Cortex of kidney (tissue), 1 donor: ENCODE measurements around the gene LRRK1.

ENCODE experiments used
- DNase-seq: peaks from one replicate; lab custom pipeline; 2025; lab: John Stamatoyannopoulos, UW

Gene LRRK1, protein sequence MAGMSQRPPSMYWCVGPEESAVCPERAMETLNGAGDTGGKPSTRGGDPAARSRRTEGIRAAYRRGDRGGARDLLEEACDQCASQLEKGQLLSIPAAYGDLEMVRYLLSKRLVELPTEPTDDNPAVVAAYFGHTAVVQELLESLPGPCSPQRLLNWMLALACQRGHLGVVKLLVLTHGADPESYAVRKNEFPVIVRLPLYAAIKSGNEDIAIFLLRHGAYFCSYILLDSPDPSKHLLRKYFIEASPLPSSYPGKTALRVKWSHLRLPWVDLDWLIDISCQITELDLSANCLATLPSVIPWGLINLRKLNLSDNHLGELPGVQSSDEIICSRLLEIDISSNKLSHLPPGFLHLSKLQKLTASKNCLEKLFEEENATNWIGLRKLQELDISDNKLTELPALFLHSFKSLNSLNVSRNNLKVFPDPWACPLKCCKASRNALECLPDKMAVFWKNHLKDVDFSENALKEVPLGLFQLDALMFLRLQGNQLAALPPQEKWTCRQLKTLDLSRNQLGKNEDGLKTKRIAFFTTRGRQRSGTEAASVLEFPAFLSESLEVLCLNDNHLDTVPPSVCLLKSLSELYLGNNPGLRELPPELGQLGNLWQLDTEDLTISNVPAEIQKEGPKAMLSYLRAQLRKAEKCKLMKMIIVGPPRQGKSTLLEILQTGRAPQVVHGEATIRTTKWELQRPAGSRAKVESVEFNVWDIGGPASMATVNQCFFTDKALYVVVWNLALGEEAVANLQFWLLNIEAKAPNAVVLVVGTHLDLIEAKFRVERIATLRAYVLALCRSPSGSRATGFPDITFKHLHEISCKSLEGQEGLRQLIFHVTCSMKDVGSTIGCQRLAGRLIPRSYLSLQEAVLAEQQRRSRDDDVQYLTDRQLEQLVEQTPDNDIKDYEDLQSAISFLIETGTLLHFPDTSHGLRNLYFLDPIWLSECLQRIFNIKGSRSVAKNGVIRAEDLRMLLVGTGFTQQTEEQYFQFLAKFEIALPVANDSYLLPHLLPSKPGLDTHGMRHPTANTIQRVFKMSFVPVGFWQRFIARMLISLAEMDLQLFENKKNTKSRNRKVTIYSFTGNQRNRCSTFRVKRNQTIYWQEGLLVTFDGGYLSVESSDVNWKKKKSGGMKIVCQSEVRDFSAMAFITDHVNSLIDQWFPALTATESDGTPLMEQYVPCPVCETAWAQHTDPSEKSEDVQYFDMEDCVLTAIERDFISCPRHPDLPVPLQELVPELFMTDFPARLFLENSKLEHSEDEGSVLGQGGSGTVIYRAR (N-terminal part only)

DNA sequence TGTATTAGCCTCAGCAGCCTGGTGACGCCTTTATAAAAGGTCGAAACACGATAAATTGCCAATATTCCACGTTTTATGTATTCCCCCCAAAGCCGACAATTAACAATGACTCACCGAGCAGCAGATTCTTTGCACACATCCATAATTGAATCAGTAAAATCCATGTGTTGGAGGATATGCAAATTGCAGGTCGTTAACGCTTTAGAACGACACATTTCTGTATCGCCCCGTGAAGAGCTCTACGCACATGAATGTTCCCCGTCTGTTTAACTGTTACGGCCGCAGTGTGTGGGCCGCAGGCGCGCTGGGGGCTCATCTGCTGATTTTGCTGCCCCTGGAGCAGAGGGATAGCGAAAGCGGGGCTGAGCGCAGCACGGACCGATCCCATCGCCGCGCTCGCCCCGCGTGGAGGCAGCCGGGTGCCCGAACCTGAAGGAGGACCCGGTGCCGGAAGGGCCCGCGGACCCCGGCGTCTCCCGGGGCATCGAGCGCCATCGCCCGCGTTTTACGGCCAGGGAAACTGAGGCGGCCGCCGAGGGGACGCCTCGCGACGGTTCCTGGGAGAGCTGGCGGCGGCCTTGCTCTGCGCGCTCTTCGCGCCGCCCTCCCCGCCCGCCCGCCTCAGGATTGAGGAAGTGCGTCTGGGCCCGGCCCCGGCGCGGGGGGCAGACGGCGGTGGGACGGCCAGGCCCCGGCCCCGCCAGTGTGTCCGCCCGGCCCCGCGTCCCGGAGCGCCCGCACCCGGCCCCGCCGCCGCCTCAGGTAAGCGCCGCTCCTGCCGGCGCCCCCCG, at the start of gene LRRK1:
Gene LRRK1, plus strand, starts transcription at position 668 of the 791 bp plus-strand sequence. CDS start 5,276 bp downstream, outside the sequence.
- DNase-seq = no peak

DNA sequence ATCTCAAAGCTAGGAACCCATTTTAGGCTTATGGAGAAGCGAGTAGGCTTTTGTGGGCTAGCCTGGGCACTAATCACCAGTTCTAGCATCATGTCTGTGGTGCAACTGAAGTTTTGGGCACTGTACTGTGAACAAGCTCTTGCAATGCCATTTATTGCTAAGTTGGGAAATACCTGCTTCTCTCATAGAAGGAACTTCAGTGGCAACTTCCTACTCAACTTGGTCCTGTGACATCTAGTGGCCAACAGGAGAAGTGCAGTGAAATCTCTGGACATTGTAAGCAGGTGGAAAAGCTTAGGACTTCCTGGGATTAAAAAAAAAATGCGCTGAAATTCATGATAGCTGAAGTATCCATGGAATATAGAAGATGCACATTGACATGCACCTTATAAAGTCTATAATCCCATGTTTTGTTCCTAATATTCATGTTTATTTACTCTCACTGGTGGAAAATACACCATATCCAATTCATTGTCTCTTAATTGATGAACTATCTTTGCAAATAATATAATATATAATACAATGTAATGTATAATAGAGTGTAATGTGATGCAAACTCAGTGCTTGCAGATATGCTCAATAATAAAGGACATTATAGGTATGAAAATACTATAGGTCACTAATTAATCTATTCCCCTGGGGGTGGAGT, 46.0 kb upstream of the LRRK1 start:
- no peak for DNase-seq

DNA sequence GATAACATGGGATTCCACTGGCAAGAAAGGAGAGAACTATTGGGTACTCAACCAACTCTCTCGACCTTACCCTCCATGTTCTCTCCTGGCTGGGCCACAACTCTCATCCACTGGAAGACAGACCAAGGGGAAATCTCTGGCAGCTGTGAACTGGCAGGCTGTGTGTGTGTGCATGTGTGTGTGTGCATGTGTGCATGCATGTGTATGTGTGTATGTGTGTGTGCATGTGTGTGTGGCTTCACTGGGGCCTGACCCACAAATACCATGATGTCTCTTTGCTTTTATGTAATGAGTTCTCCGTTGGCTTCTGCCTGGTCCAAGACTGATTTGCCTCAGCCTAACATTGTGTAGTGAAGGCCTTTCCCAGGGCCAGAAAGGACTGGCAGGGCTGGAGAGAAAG, 43.7 kb upstream of the LRRK1 start:
- no peak for DNase-seq

DNA sequence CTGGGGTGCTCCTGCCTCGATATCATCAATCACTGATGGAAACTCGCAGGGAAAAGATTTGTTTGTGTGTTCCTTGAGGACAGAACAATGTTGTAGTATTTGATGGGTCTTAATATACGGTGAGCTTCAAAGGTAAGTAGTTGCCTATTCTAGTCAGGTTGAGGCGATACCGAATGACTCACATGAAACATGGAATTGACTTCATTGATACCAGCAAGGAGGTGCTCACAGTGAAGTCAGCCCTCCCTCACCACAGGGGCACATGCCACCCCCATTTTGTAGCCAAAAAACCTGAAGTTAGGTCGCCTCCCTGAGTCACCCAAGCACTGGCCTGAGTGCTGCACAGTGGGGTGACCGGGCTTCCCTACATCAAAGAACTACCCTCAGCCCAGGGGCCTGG, 43.2 kb upstream of the LRRK1 start:
- no peak for DNase-seq

DNA sequence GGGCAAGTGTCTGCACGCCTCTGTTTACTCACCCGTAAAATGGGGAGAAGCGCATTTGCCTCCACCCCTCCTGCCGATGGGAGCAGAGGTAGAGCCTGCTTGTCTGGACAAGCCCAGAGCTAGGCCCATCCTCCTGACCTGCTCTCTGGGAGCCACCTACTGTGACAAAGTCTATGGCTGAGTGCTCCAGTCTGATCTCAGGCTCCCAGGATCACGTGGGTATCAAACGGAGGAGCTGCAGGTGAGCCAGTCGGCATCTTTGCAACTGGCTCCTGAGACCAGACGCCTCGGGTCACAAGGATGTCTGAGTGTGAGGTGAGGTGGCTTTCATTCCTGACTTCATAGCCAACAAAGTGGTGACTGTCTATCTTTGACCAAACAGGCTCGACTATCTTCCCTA, 41.6 kb upstream of the LRRK1 start:
- no peak for DNase-seq

DNA sequence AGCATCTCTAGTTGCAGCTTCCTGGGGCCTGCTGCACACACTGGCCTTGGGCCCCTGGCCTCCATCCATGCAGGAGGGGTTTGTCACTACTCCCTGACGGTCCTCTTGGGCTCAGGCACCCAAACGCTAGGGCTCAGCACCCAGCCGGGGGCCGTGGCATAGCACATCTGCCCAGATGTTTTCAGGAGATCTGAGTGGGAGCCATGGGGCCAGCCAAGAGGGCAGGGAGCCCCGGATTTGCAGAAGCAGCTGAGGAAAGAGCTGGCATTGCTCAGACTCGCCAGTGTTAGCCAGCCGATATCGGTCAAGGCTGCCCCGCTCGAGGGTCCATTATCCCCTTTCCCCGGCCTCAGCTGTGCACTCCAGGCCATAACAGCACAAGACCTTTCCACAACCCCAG, 41.0 kb upstream of the LRRK1 start:
- no peak for DNase-seq

DNA sequence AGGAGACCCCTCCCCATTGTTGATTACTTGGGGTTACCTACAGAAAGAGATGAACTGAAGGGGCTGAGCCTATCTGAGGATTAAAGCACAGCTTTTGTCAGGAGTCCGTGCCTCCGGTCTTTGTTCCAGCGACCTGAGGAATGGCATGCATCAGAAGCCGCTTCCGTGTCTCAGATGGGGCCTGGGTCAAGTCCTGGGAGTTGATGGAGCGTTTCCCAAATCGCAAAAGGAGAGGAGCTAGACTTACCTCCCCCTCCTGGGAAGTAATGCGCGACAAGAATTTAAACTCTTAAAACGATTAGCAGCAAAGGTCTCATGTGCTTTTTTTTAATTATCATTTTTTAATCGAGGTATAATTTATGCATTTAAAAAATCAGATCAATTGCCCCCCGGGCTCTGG, 40.5 kb upstream of the LRRK1 start:
- DNase-seq = no peak

DNA sequence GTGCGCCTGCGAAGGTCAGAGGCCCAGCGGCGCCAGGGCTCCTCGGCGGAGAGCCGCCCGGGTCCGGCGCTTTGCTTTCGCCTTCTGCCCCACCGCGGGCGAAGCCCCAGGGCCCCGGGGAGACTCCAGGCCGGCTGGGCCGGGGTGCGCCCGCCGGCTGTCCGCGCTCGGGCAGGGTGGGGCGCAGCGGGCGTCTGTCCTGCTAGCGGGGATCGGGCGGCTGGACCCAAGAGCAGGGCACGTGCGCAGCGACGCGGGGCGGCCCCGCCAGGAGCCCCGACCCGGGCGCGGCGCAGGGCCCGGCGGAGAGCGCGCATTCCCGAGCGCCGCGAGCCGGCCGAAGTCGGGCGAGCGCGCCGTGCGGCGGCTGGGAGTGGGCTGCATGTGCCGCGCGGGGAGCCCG, 40.1 kb upstream of the LRRK1 start:
- no peak for DNase-seq

DNA sequence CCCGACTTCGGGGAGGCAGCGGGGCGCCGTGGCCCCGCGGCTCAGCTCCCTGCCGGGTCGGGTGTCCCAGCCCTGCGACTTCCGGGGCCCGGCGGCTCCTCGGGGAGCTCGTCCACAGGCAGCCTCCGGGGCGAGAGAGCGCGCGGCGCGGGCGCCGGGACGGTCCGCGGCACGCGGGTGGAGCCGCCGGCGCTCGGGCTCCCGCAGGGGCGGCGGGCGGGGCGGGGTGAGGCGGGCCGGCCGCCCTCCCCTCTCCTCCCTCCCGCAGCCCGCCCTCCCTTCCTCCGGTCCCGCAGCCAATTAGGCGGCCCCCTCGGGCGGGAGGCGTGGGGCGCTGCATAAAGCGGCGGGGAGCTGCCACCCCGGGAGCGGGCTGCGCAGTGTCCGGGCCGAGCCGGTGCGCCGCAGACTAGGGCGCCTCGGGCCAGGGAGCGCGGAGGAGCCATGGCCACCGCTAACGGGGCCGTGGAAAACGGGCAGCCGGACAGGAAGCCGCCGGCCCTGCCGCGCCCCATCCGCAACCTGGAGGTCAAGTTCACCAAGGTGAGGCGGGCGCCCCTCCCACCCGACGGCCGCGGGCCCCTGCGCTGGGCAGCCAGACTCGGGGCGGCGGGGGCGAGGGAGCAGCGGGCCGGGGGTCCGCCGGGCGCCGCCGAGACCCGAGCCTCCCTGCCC, 39.6 kb upstream of the LRRK1 start, which contains the start of gene ALDH1A3:
Gene ALDH1A3, plus strand, starts transcription at position 368 of the 675 bp plus-strand sequence. Its CDS starts 77 bp downstream, at position 445.
- no peak for DNase-seq

DNA sequence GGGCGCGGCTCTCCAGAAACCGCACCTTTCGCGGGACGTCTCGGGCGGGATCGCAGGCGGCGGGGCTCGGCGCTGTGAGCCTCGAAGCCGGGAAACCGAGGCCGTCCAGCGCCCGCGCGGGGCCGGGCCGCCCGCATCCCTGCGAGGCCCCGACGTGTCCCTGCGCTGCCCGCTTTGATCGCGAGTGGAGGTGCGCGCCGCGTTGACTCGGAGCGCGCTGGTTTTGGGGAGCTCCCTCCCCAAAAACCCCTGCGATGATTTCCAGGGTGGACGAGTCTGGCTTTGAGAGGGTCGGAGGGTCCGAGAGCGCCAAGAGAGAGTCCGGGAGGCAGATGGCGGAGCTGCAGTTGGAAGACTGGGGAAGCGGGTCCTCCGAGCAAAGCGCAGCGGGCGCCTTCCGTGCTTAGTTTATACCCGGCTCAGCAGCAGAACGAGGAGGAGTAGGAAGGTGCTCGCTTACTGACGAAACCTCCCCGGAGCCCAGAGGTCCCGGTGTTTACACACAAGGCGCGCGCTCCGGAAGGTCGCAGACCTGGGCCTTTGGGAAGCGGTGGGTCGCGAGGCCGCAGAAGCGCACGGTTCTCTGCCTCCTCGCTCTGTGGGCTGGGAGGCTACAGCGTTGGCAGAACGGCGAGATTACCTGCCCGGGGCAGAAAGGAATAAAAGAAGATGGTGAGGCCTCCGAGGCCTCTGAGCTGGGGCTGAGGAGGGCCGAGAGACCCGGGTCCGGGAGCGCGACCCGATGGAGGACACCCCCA, 38.8 kb upstream of the LRRK1 start:
- DNase-seq = no peak

DNA sequence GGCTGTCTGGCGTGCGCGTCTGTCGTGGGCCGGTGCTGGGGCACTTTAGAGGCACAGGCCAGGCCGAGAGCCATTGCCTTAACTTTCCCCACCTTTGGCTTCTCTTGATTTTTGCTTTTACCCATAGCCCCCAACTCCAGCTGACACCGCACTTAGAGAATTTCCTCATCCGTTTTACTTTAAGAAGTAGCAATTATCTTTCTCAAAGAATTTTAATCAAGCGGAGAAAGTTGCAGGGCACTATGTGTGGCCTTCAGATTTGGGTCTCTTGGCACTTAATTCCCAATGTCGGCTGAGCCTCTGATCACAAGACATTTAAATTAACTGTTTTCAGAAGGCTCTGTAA, 38.3 kb upstream of the LRRK1 start:
- no peak for DNase-seq

DNA sequence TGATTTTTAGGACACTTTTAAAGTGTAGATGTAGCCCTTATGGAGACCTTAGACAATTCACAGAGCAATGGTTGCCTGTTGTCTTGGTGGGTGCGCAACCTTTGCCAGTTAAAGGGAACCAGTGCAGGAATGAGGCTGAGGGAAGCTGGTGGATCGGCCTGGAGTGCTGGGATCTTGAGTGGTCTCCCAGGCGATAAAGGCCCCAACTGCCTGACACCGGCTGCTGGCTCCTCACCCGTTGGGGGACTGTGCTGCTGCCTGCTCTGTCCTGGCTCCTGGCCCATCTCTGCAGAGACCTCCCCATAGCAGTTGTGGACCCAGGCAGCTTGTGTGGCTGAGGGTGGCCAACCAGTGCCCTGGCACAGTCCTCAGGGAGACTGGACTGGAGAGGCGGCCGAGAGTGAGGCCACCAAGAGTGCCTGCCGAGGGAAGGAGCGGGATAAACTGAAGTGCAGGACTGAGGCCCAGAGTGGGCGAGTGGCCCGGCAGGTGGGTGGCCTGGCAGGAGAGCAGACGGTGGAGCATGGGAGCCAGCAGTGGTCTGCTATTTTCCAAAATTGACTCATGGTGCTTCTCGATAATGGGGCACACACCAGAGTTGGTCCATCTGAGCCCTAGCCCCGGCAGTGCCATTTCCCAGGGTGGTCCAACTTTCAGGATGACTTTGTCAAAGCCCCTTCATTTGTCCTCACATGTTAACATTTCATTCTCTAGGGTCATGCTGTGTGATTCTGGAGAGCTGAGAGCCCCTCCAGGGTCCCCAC, 37.4 kb upstream of the LRRK1 start:
- no peak for DNase-seq

DNA sequence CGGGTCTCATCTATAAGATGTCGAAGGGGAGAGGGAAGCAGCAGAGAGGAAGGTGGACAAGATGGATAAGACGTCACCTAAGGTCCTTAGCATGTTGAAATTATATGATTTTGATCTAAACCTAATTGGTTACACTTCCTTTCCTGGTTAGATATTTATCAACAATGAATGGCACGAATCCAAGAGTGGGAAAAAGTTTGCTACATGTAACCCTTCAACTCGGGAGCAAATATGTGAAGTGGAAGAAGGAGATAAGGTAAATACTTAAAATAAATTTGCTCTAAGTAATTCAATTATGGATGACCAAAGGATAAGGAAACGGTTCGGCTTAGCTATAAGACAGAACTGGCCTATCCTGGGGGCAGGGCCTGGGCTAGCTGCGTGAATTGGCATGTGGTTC, 34.0 kb upstream of the LRRK1 start:
- no peak for DNase-seq

DNA sequence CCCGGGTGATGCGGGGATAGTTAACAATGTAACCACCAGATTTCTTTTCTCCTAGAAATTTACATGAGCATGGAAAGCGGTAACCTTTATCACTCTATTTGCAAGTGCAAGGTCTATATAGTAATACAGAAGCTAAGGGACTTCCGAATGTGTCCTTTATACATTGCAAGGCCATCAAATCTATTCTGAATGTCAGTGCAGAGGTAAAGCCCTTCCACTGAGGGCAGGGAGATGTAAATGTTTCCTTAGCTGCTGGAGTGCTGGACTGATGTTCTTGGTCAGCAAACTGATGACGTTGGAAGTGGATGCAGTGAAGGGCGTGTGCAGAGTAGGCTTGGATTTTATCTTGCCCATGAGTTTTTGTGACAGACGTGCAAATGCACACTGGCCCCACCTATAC, 33.3 kb upstream of the LRRK1 start:
- no peak for DNase-seq

DNA sequence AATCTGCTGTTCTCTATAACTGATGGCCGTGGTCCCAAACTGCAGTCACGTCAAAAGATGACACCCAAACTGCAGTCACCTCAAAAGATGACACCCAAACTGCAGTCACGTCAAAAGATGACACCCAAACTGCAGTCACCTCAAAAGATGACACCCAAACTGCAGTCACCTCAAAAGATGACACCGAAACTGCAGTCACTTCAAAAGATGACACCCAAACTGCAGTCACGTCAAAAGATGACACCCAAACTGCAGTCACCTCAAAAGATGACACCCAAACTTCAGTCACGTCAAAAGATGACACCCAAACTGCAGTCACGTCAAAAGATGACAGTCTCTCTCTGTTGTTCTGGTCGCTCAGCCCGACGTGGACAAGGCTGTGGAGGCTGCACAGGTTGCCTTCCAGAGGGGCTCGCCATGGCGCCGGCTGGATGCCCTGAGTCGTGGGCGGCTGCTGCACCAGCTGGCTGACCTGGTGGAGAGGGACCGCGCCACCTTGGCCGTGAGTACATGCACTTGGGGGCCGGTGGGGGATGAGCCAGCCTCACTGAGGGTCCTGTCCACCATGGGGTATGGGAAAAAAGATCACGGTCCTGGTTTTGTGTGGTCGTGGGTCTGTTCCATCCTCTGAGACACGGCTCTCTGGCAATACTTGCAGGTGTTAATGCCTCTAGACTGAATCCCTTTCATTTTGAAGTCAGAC, 31.8 kb upstream of the LRRK1 start:
- no peak for DNase-seq

DNA sequence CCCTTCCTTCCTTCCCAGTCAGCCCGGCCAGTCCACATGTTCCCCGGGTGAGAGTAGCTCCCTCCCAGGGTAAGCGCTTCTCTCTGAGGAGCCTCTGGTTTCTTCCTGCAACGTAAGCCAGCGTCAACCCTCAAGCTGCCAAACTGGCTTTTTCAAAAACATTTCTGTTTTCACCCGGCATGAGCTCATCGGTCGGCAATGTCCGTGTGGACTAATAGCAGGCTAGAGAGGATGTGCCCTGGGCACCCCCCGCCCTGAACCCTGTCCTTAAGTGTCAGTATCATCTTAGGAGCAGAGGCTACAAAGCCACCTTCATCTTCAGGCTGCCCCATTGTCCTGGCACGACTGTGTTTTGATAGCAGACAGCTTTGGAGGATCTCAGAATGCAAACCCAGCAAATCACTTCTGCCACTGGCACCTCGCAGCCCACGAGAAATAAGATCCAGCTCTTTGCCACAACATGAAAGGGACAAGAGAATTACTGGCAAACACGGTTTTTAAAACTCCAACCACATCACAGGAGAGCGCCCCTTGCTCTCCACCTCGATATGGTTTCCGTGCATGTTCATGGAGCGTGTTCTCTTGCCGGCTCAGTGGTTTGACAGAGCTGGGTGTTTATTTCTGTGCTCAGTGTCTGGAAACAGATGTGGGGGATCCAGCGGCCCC, 29.6 kb upstream of the LRRK1 start:
- no peak for DNase-seq

DNA sequence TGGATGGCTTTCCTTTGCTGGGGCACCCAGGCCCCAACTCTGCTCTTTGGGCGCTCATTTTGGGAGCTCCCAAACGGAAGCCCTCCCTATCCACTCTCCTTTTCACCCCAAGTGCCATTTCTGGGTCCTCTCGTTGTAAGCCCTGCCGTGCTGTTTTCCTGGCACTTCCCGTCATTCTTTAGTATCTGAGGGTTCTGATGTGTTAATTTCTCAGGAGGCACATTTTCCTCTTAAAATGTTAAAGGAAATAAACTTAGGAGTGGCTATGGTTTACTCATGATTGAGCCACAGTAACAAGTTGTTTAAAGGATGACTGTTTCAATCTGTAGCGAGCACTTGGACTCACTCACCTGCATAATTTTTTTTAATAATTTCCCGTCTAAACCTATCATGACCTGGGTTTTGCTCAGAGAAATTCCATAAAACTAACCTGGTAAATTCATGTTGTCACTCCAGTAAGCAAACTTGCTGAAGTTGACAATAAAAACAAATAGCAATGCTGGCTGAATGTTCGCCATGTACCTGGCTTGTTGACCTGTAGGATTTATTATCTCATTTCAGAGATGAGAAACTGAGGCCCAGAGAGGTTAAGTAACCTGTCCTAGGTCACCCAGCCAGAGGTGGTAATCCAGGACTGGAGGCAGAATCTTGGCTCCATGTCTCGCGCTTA, 29.0 kb upstream of the LRRK1 start:
- no peak for DNase-seq
